ENCODE data around the gene AFF4. TPM values are rescaled to one million over a fixed set of nuclear protein-coding genes. Genes with fewer than 3 reads are reported as not detected.

AFF4 gene
- total and polyA plus RNA-seq, 2 donors (not counting 1 experiment from before 2014, with no cell fraction given): 16.2 to 81.5 TPM

DNA sequence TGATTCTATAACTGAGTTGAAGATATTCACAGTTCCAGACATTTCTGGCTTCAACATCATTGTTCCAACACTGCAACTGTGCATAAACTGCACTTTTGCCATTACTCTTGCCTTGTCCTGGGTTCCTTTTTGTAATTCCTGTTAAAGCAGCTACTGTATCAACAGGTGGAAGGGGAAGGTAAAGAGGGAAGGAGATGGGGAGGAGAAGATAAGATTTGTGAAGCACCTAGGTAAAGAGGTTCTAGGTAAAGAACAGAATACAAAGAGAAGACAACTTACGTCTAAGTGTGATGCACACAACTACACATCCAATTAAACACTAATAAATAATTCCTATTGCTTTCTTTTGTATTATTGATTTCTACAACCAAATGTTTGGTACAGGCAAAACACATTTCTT, 53.7 kb downstream of the AFF4 start:
- Mint-ChIP-seq H3K4me3 (no peak overlapping the region), H3K27ac (no peak overlapping the region), H3K4me1 (peaks cover 15% of the 10 kb centered on the region), H3K9me3 (ENCODE audit: insufficient read depth) (no peaks in the 10 kb centered on the region), H3K27me3 (no peaks in the 10 kb centered on the region)
- H2AFZ ChIP-seq (ENCODE audit: insufficient read depth, low read depth, low read length, poor library complexity, severe bottlenecking): no peak overlapping the region
- H3K27me3 ChIP-seq (replicated peaks in 1 of 4; ENCODE audit: control extremely low read depth in 1 of 4, control insufficient read depth in 3 of 4, insufficient read depth in 4 of 4, low read length in 3 of 4): no peaks in the 10 kb centered on the region
- WGBS (ENCODE audit: insufficient coverage): no CpG with 5 or more reads among the region's 1 CpG
- H3K4me3 ChIP-seq (ENCODE audit: control extremely low read depth in 1 of 5, extremely low read depth in 1 of 5, insufficient read depth in 1 of 5, low read depth in 2 of 5, low read length in 4 of 5): no peak overlapping the region
- H4K20me1 ChIP-seq (ENCODE audit: control insufficient read depth, insufficient read depth, low read length, poor library complexity, severe bottlenecking): peaks cover 38% of the 10 kb centered on the region
- H3K4me2 ChIP-seq (replicated peaks; ENCODE audit: low read depth, low read length, poor library complexity, severe bottlenecking): no peak overlapping the region
- ChIA-PET POLR2A (no interaction called here), CTCF (no interaction called here)
- no peak overlapping the region for H3K27ac ChIP-seq (ENCODE audit: low read length in 2 of 2)
- peaks cover 14 to 33% of the 10 kb centered on the region in 2 experiments for H3K36me3 ChIP-seq (replicated peaks in 1 of 2; ENCODE audit: control extremely low read depth in 1 of 2, control insufficient read depth in 1 of 2, extremely low read depth in 1 of 2, insufficient read depth in 2 of 2, low read length in 1 of 2)
- H3K4me1 ChIP-seq (ENCODE audit: control insufficient read depth in 2 of 2, insufficient read depth in 2 of 2, low read length in 2 of 2): peaks cover 0 to 3% of the 10 kb centered on the region in 2 donors
- DNase-seq (no peak), ATAC-seq (ENCODE audit: low read depth) (no peak)
- H3K79me2 ChIP-seq (ENCODE audit: control insufficient read depth, insufficient read depth, low read length): peaks cover 48% of the 10 kb centered on the region
- intact Hi-C loops (cut with micrococcal nuclease): no loop called here
- TF ChIP-seq, protein P1, sequence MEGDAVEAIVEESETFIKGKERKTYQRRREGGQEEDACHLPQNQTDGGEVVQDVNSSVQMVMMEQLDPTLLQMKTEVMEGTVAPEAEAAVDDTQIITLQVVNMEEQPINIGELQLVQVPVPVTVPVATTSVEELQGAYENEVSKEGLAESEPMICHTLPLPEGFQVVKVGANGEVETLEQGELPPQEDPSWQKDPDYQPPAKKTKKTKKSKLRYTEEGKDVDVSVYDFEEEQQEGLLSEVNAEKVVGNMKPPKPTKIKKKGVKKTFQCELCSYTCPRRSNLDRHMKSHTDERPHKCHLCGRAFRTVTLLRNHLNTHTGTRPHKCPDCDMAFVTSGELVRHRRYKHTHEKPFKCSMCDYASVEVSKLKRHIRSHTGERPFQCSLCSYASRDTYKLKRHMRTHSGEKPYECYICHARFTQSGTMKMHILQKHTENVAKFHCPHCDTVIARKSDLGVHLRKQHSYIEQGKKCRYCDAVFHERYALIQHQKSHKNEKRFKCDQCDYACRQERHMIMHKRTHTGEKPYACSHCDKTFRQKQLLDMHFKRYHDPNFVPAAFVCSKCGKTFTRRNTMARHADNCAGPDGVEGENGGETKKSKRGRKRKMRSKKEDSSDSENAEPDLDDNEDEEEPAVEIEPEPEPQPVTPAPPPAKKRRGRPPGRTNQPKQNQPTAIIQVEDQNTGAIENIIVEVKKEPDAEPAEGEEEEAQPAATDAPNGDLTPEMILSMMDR (IDR thresholded peaks at IDR 0.05): no peak
- TF ChIP-seq EZH2 (IDR thresholded peaks at IDR 0.05; ENCODE audit: borderline replicate concordance, insufficient read depth, low read depth, low read length, poor library complexity, severe bottlenecking): no peak
- H3K9ac ChIP-seq (ENCODE audit: low read length): no peak overlapping the region
- H3K9me3 ChIP-seq (ENCODE audit: control extremely low read depth in 1 of 3, control insufficient read depth in 2 of 3, insufficient read depth in 1 of 3, low read length in 2 of 3): no peaks in the 10 kb centered on the region

DNA sequence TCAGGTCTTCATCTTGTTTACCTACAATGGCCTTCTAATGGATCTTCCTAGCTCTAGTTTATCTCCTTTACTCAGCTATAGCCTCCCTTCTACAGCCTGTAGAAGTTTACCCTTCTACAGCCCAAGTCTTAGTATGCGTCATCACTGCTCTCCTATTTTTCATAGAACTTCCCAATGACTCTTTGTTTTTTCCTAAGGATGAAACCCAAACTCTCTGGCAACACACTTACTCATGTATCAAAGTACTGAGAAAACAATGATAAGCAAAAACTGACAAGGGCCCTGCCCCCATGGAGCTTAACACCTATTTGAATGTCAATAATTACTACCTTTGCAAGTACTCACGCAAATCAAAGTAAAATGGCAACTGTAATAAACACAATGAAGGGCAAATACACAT, 56.3 kb downstream of the AFF4 start:
- no peaks in the 10 kb centered on the region for H3K27me3 ChIP-seq (replicated peaks in 1 of 4; ENCODE audit: control extremely low read depth in 1 of 4, control insufficient read depth in 3 of 4, insufficient read depth in 4 of 4, low read length in 3 of 4)
- H4K20me1 ChIP-seq (ENCODE audit: control insufficient read depth, insufficient read depth, low read length, poor library complexity, severe bottlenecking): peaks cover 29% of the 10 kb centered on the region
- no peak overlapping the region for H3K27ac ChIP-seq (ENCODE audit: low read length in 2 of 2)
- DNase-seq (no peak), ATAC-seq (ENCODE audit: low read depth) (no peak)
- Mint-ChIP-seq H3K27ac (no peak overlapping the region), H3K4me1 (peaks cover 22% of the 10 kb centered on the region), H3K27me3 (no peaks in the 10 kb centered on the region), H3K9me3 (ENCODE audit: insufficient read depth) (no peaks in the 10 kb centered on the region), H3K4me3 (no peak overlapping the region)
- no peak overlapping the region for H2AFZ ChIP-seq (ENCODE audit: insufficient read depth, low read depth, low read length, poor library complexity, severe bottlenecking)
- H3K4me3 ChIP-seq (ENCODE audit: control extremely low read depth in 1 of 5, extremely low read depth in 1 of 5, insufficient read depth in 1 of 5, low read depth in 2 of 5, low read length in 4 of 5): no peak overlapping the region
- 100% methylated on average over 1 of the region's 2 CpGs for WGBS (ENCODE audit: insufficient coverage)
- no peaks in the 10 kb centered on the region for H3K9me3 ChIP-seq (ENCODE audit: control extremely low read depth in 1 of 3, control insufficient read depth in 2 of 3, insufficient read depth in 1 of 3, low read length in 2 of 3)
- H3K4me2 ChIP-seq (replicated peaks; ENCODE audit: low read depth, low read length, poor library complexity, severe bottlenecking): no peak overlapping the region
- peaks cover 0 to 3% of the 10 kb centered on the region in 2 donors for H3K4me1 ChIP-seq (ENCODE audit: control insufficient read depth in 2 of 2, insufficient read depth in 2 of 2, low read length in 2 of 2)
- CTCF ChIA-PET: interaction anchor here (0.8 kb wide), 1 partner anchor 9 kb away, joined by 3 read pairs; no protein-coding TSS in a partner anchor
- intact Hi-C loops (cut with micrococcal nuclease): no loop called here
- H3K79me2 ChIP-seq (ENCODE audit: control insufficient read depth, insufficient read depth, low read length): peaks cover 40% of the 10 kb centered on the region
- H3K36me3 ChIP-seq (replicated peaks in 1 of 2; ENCODE audit: control extremely low read depth in 1 of 2, control insufficient read depth in 1 of 2, extremely low read depth in 1 of 2, insufficient read depth in 2 of 2, low read length in 1 of 2): peaks cover 12 to 32% of the 10 kb centered on the region in 2 experiments
- H3K9ac ChIP-seq (ENCODE audit: low read length): no peak overlapping the region
- POLR2A ChIA-PET: no interaction called here
- TF ChIP-seq EZH2 (IDR thresholded peaks at IDR 0.05; ENCODE audit: borderline replicate concordance, insufficient read depth, low read depth, low read length, poor library complexity, severe bottlenecking): no peak
- TF ChIP-seq, protein P1 (IDR thresholded peaks at IDR 0.05): no peak

All from B cell (primary cell).